C4-2B (cell line): Measurements from ENCODE around the gene TBXT.
A peak's percentile ranks its signal among the peaks of the same experiment; 100 is the strongest.

ENCODE experiments used
- H3K27ac ChIP-seq: fragments of 450-650 bp; 2 replicates; pipeline ENCODE4 v1.5.1; 2017
- ZFX ChIP-seq: fragments of 450-650 bp; IDR thresholded peaks from 2 replicates; pipeline ENCODE4 v1.6.1; 2017
- TF ChIP-seq, protein P1 (sequence below): fragments of 450-650 bp; conservative IDR thresholded peaks from 2 replicates; pipeline ENCODE4 v1.5.1; 2017; ENCODE audit warnings: mild to moderate bottlenecking

TBXT gene

DNA sequence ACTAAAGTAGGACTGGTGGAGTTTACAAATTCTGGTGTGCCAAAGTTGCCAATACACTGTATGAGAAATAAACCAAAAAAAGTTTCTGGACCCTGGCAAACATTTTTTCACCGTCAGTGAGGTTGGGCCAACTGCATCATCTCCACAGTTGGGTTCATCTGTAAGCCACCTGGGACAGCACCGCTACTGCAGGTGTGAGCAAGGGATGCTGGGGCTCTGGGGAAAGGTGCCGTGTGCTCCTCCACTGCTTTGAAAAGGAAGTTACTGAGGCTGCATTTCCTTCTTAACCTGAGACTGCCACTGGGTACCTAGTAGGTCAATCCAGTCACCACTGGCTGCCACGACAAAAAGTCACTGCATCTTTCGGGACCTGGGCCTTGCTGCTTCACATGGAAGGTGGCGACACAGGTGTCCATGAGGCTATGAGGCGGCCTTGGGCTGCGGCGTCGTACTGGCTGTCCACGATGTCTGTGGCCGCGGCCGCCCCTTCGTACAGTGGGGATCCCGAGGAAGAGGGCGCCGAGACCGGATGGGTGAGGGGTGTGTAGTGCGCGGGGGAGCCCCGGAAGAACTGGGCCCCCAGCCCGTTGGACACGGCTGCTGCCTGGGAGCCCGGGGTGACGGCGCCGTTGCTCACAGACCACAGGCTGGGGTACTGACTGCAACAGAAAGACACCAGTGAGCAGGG, 9.6 kb downstream of the TBXT start:
- TF ChIP-seq ZFX = no peak
- TF ChIP-seq, protein P1, sequence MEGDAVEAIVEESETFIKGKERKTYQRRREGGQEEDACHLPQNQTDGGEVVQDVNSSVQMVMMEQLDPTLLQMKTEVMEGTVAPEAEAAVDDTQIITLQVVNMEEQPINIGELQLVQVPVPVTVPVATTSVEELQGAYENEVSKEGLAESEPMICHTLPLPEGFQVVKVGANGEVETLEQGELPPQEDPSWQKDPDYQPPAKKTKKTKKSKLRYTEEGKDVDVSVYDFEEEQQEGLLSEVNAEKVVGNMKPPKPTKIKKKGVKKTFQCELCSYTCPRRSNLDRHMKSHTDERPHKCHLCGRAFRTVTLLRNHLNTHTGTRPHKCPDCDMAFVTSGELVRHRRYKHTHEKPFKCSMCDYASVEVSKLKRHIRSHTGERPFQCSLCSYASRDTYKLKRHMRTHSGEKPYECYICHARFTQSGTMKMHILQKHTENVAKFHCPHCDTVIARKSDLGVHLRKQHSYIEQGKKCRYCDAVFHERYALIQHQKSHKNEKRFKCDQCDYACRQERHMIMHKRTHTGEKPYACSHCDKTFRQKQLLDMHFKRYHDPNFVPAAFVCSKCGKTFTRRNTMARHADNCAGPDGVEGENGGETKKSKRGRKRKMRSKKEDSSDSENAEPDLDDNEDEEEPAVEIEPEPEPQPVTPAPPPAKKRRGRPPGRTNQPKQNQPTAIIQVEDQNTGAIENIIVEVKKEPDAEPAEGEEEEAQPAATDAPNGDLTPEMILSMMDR = no peak
- H3K27ac ChIP-seq = no peak overlapping the region

DNA sequence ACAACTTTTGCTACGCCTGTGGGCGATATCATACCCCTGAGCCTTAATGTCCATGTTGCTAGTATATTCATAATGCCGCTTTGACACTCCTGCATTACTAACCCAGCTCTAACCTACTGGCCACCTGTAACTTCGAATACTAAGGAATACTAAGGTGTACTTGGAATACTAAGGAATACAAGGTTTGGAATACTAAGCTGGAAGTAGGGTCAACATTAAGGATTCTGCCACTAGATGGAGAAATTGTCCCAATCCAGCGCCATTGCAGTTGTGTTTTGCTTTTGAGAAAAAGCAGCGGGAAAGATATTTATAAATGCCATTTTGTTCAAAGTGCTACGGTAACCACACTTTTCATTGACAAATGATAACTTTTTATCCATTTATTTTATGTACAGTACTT, 10.7 kb downstream of the TBXT start:
- no peak overlapping the region for H3K27ac ChIP-seq
- no peak for TF ChIP-seq ZFX
- TF ChIP-seq, protein P1 = peak; percentile 70

DNA sequence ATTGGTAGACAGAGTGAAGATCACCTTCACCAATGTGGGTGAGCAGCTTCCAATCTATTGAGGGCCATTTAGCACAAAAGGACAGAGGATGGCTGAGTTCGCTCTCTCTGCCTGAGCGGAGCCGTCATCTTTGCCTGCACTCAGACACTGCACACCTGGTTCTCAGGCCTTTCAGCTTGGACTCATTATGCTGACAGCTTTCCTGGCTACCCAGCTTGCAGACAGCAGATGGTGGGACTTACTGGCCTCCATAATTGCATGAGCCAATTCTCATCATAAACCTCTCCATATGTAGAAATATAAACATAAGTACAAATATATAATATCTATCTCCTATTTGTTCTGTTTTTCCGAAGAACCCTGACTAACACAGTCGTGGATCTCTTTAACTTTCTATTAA, 13.7 kb downstream of the TBXT start:
- no peak overlapping the region for H3K27ac ChIP-seq
- TF ChIP-seq, protein P1 = no peak
- TF ChIP-seq ZFX = no peak

DNA sequence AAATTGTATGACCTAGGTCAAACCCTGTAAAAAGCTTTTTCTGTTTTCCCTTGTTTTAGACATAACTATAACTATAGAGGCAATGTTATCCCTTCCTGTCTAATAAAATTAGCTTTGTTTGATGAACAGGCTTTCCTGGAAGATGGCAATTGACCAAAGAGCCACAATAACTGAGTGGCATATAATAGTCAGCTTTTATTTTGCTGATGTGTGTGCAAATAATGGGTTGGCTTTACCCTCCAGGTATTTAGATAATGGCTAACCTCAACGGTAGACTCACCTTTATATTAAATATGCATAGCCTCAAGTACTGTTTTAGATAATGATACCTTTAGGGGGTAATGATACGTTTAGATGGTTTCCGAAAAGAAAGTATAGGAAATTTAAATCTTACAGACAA, 15.0 kb downstream of the TBXT start:
- H3K27ac ChIP-seq = no peak overlapping the region

DNA sequence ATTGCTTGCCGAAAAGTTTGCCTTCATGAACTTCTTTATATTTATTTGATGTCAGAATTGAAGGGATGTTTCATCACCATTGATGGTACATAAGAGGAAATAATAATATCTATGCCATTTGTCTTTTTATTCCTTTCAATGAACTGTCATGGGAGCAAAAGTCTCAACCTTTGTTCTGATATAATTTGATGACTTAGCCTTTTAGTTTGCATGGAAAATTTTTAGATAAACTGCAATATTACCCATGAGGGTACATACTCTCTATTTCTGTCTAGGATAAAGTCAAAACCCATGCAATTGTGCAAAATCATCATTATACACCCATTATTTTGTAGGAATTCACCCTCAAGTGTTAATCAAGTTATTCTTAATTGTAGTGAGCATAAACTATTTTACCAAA, 15.9 kb downstream of the TBXT start:
- TF ChIP-seq ZFX = no peak
- no peak overlapping the region for H3K27ac ChIP-seq

More for the DNA sequence above, 15.0 kb downstream of the TBXT start:
- no peak for TF ChIP-seq ZFX
- TF ChIP-seq, protein P1 = no peak

DNA sequence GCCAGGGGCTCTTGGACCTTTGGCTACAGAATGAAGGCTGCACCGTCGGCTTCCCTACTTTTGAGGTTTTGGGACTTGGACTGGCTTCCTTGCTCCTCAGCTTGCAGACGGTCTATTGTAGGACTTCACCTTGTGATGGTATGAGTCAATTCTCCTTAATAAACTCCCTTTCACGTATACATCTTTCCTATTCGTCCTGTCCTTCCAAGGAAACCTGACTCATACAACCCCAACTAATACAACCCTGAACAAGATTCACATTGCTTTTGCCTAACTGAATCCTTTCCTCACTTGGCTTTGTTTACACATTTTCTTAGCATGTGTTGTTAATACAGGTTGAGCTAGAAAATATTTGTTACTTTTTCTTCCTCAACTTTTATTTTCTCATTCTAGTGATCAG, 21.9 kb downstream of the TBXT start:
- TF ChIP-seq ZFX = no peak
- TF ChIP-seq, protein P1 = no peak
- no peak overlapping the region for H3K27ac ChIP-seq

DNA sequence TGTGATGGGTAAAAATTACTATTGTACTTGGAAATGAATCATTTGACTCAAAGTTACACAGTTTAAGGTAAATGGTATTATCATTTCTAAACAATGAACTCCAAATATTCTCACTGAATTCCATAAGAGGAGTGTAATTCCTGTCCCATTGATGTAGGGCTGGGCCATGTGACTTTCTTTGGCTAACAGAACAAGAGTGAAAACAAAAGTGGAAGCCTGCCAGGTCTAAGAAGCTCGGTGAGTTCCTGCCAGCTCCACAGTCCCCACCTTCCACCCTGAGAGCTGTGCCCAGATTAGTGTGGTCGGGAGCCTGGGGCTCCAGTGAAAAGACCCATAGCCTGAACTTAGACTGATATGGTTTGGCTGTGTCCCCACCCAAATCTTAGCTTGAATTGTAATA, 24.6 kb downstream of the TBXT start:
- H3K27ac ChIP-seq = no peak overlapping the region
- TF ChIP-seq, protein P1 = no peak
- TF ChIP-seq ZFX = no peak
